COR-L47 (cell line): Measurements from ENCODE around the gene SAPCD1.
A peak's percentile ranks its signal among the peaks of the same experiment; 100 is the strongest.

Source experiments
- DNase-seq: peaks from one replicate; lab custom pipeline; 2025; lab: John Stamatoyannopoulos, UW

The SAPCD1 gene

DNA sequence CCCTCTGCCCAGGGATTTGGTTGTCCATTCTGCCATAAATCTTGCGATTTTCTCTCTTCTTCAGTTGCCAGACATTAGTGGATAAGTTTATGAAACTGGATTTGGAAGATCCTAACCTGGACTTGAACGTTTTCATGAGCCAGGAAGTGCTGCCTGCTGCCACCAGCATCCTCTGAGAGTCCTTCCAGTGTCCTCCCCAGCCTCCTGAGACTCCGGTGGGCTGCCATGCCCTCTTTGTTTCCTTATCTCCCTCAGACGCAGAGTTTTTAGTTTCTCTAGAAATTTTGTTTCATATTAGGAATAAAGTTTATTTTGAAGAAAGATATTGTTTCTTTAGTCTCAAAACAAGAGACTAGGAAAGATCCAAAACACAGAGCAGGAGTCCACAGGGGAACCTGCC lies at the start of gene SAPCD1:
SAPCD1 (plus strand) TSS at position 301 of the 400 bp plus-strand sequence. CDS start 399 bp downstream, outside the sequence.
- DNase-seq: no peak

DNA sequence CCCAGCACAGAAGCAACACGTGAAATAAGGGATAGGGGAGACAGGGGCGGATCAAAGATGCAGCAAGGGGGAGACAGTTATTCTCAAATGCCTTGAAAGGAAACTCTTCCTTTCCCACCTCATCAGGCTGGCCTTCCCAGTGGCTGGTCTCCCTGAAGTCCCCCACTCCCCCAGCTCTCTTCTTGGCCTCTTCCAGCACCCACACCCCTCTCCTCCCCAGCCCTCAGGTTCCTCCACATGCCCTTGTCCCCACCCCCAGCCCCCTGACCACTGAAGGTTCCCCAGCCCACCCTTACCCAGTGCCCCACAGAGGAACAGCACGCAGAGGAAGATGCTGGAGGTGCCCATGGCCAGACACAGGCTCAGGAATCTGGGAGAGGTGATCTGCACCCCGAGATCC lies 49.0 kb upstream of the SAPCD1 start:
- DNase-seq: no peak

DNA sequence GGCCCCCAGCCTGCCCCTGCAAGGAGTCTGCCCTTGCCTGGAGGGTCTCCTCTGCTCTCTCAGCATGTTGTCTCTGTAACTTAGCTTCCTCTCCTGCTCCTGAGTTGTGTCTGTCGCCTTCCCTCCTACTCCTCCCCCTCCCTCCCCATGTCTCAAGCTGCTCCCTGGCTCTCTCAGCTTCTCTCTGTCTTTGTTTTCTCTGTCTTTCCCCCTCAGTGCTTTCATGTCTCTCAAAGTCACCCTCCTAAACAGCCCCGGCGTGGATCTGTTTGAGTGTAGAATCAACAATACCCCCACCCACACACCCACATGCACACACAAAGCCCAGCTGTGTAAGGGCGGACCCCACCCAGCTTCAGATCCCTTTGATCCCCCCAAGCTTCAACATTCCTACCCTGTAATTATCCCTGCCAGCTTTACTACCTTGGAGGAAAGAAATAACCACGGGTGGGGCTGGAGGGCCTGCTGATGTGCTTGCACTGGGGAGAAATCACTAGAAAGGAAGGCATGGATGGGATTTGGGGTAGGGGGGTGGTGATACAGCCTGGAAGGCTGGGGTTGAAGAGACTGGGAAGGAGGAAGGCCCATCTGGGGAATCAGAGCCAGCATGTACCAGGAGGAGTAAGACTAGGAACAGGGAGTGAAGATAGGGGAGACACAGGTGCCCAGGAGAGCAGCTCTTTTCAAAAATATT lies 48.3 kb upstream of the SAPCD1 start:
- DNase-seq: peak; percentile 89

DNA sequence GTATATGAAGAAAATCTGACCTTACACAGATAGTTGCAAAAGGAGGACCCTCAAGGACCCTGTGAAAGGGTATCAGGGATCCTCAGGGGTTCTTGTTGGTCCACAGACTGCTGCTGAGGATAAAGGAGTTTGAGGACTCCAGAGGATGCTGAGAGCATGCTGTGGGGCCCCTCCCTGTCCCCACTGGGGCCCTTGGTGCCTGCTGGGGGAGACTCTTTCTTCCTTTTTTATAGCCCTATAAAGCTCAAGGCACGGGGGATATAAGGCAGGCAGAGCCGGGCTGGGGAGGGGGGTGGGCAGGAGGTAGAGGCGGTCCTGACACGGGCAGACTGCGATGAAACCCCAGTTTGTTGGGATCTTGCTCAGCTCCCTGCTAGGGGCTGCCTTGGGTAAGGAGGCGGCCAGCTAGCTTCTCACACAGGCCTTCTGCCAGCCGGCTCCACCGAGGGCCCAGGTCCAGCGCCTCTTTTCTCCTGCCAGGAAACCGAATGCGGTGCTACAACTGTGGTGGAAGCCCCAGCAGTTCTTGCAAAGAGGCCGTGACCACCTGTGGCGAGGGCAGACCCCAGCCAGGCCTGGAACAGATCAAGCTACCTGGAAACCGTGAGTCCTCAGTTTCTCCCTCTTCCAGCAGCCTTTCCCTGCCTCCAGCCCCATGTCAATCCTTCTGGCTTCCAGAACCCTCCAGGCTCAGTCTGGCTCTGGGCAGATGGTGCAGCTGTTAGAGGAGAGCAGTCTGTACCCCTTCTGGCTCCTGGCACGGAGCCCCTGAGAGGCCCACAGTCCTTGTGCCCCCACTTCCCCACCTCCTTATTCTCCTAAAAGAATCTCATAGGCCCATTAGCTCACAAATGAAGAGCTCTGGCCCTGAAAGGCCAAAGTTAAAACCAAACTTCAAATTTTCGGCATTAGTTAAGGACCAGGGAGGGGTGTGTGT lies 47.2 kb upstream of the SAPCD1 start, which contains the start of gene LY6G6D:
LY6G6D (plus strand) TSS at position 327 of the 937 bp plus-strand sequence; CDS start at position 335, 8 bp downstream.
- no peak for DNase-seq

DNA sequence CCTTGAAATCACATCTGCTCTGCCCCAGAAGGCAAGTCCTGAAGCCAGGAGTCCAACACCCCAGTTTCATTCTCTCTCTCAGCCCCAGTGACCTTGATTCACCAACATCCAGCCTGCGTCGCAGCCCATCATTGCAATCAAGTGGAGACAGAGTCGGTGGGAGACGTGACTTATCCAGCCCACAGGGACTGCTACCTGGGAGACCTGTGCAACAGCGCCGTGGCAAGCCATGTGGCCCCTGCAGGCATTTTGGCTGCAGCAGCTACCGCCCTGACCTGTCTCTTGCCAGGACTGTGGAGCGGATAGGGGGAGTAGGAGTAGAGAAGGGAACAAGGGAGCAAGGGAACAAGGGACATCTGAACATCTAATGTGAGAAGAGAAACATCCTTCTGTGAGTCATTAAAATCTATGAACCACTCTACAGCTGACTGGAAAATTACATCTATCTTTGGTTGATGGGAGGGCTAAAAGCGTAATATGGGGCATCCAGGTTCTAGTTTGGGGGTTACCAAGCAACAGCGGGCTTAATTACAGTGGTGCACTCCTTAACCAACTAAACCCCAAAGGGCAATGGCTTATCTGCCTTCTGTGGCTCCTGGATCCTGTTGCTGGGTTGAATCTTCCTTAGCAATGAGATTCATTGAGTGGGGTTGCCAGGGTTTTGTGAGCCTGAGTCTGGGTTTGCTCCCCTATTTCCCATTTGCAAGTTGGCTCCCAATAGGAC lies 44.8 kb upstream of the SAPCD1 start:
- no peak for DNase-seq

DNA sequence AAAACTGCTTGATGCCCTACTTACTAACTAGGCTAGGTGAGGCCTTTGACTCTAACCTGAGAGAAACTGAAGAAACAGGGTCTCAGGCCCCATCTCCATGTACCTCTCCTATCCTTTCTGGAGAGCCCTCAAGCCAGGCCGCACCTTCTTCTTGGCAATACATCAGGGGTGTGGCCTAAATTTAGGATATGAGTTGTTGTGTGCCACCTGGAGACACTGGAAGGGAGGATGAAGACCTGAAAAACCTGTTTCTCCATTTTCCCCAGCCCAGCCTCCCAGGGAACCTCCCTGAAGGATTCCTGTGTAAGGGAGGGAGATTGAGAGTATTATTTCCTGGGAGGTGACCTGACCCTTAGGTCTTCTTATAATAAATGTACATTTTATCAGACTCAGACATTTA lies 44.2 kb upstream of the SAPCD1 start:
- peak; percentile 47 for DNase-seq

DNA sequence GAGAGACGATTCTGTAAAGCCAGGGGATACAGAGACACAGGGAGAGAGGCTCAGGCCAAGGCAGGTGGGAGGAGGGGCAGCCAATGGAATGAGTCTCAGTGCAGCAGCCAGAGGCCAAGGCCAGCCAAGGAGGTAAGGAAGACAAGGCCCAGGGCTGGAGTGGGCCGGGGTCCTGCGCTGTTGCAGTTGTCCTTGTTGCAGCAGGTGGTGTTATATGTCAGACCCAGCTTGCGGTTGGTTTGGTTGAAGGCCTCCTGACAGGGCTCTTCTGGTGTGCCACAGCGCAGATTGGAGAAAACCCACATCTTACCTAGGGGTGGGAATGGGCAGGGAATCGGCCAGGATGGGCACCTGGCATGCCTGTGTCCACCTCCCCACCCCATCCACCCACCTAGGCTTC lies 43.5 kb upstream of the SAPCD1 start:
- DNase-seq: no peak

DNA sequence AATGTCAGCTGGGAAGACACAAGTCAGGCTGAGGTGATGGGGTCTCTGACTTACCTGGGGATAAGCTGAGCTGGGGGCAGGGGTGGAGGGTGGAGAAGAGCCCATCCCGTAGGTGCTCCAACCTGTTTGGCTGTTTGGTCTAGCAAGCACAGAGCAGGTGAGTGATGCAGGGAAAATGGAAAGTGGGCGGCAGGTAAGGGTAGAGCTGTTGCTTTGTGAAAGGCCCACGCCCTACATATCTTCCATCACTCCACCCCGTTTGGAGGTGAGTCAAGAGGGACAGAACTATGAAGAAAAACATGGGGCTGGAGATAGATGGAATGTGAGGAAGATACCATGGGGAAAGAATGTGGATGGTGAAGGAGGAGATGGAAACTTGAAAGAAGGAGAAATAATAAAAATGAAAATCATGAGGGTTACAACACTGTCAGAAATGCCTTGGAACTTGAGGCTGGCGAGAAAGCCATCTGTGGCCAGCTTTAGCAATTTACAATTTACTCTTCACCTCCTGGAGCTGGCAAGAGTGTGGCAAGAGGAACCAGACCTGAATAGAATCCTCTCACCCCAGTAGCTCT lies 42.2 kb upstream of the SAPCD1 start:
- DNase-seq: no peak

DNA sequence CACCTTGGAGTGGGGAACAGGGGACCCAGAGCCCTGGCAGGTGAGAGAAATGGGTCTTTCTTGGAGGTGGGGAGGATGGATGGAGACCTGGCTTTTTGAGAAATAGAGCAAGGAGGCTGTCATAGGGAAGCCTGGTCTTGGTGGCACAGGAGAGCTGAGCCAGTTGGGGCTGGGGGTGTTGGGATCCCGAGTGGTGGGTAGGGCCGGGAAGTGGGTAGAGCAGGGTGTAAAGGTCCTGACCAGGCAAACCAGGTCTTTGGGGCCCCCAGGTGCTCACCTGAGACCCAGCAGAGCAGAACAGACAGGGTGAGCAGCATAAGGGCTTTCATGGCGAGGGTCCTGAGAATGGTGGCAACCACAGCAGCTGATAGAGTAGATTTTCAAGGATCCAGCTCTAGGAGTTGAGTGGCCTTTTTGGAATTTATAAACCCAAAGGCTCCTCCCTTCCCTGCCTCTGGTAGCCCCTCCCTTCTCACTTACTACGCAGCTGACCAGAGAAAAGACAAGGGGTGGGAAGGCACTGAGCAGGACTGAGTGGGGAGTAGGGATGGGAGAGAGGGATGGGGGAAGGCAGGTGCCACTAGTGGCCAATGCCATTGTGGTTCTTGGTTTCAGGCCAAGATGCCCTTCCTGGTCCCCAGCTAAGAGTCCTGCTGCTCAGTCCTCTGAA lies 41.0 kb upstream of the SAPCD1 start, which contains the start of gene LY6G6C:
LY6G6C (minus strand) TSS at position 396 of the 670 bp plus-strand sequence; CDS start at position 329, 67 bp downstream.
- DNase-seq: no peak

DNA sequence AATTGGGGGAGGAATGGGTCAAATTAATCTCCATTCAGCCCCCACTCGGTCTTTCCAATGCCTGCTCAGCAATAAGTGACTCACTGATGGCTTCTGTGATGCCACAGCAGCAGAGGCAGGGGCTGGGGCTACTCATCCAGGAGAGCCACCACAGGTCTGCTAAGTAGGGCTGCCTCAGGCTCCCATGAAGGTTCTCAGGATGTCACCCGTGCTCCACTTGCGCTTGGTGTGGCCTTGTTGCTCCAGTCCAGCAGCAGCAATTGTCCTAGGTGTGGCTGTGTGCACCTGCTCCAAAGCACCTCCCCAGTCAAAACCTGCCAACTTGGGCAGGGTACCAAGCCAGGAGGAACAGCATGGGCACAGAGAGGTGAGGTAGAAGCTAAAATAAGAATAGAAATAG lies 40.3 kb upstream of the SAPCD1 start:
- DNase-seq: no peak

DNA sequence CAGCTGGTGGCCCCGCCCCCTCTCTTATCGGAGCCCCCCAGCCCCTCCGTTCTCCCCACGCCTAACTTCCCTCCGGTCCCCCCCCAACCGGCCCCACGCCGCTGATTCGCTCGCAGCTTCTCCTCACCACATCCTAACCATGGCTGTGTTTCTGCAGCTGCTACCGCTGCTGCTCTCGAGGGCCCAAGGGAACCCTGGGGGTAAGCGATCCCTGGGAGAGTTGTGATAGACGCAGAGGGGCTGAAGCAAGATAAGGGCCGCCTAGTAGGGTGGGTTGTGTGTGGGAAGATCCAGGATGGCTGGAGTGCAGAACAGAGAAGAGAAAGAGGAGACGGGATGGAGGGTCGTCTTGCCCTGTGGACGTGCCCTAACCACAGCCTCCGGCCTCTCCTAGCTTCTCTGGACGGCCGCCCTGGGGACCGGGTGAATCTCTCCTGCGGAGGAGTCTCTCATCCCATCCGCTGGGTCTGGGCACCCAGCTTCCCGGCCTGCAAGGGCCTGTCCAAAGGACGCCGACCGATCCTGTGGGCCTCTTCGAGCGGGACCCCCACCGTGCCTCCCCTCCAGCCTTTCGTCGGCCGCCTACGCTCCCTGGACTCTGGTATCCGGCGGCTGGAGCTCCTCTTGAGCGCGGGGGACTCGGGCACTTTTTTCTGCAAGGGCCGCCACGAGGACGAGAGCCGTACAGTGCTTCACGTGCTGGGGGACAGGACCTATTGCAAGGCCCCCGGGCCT lies 39.0 kb upstream of the SAPCD1 start, which contains the start of gene MPIG6B:
MPIG6B (plus strand) TSS at position 129 of the 735 bp plus-strand sequence; CDS start at position 140, 11 bp downstream.
- no peak for DNase-seq

DNA sequence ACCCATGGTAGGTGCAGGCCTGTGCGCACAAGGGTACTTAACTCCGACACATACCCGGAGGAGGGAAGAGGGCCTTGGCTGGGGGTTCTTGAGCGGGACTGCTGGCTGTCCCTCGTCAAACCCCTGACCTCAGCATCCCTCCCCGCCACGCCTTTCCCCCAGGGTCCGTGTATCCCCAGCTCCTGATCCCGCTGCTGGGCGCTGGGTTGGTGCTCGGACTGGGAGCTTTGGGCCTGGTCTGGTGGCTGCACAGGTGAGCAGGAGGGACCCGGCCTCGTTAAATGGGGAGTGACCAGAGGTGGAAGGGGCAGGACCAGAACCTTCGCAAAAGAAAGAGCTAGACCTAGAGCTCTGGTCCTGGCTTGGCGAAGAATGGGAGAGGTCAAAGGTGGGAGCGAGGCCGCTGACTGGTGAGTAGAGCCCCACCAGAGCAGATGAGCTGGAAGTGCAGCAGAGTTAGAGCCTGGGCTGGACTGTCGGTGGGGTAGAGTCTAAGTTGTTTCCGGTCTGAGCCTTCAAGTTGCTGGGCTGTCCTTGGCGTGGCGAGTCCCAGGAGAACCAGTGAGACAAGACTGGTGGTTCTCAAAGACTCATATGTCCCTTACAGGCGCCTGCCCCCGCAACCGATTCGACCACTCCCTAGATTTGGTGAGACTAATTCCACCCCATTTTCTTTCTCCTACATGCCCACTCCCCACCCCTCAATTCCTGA lies 38.3 kb upstream of the SAPCD1 start:
- DNase-seq: no peak

DNA sequence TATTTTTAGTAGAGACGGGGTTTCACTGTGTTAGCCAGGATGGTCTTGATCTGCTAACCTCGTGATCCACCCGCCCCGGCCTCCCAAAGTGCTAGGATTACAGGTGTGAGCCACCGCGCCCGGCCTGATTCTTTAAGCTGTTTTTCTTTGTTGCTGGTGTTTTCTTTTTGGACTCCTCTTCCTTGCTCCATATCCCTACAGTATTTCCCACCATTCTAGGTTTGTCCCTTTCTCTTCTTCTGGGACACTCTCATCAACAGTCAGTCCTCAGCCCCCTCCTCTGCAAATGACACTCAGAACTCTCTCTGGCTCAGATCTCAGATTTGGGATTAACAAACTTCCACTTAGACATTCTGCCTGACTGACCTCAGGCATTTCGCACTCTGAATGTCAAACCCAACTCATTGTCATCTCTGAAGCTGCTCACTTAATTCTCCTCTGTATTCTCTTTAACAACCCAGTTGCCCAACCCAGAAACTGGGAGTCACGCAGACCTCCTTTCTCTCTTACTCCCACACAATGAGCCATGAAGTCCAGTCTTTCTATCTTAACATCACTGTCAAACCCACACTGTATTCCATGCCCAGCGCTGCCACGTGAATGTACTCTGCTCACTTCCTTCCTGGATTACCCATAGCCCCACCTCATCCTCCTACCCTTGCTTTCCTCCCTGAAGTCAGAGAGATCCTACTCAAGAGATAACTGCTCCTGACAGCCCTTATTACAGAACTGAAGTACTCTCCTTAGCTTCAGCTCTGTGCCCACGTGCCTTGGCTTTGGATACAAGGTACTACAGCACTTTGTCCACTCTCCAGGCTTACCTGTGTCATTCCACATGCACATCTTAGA lies 36.7 kb upstream of the SAPCD1 start:
- no peak for DNase-seq

DNA sequence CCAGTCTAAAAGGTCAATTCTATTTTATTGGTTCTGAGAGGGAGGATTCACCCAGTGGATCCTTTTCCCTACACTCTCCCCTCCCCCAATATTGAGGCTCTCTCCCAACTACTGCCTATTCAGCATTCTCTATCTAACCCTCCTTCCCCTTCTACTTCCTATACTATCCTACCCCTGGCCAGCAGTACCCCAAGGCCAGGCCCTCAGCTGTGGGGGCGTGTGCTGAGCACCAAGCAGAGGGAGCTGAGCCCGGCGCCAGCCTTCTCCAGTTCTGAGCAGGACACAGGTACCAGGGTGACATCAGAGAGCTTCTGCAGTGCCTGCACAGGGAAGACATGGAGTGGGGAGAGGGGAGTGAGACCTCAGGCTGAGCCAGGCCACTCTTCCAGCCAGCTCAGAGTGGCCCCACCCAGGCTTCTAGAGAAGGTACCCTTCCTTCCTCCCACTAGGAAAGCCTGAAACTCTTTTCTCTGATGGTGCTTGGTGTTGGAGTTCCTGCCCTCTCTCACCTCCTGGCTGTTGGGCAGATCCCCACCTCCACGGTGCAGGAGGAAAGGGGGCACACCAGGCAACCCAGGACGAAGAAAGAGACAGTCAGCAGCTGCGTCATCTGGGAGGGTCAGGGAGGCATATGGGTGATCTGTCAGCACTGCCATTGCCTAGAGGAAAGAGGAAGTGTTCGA lies 35.3 kb upstream of the SAPCD1 start:
- DNase-seq: no peak

DNA sequence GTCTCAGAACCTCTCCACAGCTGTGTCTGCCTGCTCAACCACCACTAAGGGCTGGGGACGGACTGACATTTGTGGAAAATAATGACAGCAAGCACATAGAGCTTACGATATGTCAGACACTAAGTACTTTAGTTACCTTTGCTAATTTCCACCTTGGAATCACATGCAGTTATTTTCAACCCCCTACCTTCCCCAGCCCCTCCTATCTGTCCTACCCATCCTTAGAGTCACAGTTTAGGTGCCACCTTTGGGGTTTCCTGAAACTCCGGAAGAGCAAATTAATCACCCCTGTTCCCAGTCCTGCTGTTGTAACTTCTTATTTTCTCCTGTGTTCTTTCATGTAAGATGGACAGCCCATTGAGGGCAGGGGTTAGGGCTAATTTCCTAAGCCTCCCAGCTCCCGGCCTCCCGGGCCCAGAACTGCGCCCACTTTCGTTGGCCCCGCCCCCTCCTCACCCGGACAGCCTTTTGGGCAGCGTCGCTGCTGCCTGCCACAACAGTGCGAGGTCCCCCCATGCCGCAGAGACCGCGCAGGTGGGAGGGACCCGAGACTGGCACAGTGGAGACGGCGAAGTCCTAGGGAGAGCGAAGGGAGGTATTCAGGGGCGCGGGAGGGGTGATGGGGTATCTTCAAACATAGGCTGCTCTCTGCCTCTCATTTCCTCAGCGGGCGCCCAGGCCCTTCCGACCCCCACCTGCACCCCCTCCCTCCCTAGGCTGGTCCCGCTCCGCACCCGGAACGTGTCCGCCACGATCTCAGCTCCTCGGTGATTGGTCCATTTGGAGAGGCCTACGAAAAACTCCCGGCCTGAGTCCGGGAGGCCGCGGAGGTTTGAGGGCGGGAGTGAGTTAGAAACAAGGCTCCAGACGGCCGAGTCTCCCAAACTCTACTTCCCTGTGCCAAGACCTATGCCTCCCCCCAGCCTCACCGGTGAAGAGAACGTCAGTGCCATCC lies 34.5 kb upstream of the SAPCD1 start:
- no peak for DNase-seq

DNA sequence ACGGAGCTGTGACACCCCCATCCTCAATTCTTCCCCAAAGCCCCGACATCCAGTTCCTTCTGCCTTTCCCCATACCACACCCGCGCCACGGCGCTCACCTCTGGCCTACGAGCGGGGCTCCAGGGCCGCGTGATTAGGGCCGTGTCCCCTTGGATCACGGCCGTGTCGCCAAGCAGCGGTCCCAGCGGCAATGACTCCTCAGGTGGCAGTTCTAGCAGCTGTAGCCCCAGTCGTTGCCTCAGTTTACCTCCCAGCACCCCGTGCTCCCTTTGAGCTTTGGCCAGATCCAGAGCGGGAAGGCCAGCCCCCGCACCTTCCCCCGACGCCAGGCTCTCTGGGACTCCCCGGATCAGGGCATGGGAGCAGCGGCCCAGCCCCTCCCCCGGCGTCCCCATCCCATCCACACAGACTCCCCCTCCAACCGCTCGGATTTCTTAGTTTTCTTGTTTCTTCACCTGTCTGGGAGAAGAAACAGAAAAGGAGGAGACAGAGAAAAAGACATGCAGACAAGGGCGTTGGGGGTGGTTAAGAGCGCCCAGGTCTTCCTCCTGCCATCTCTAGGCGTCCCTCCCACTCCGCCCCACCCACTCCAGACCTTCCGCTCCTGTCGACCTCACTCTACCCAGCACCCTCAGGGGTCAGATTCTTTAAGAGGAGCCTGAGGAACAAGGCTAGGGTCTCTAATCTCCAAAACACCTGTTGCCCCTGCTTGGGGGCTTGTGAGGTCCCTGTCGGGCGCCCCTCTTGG lies 33.5 kb upstream of the SAPCD1 start, which contains the start of gene DDAH2:
DDAH2 (minus strand) TSS at position 533 of the 748 bp plus-strand sequence; CDS start at position 395, 138 bp downstream.
- DNase-seq: no peak
